Measurements from ENCODE around the gene CES5A.

GRCh38 chr16:55875273-55875672, at the start of gene CES5A:
- TF ChIP-seq CTCF (IDR thresholded peaks at IDR 0.05), result no peak
- TF ChIP-seq POLR2A (IDR thresholded peaks at IDR 0.05), result no peak

Measured in lower leg skin (tissue), 3 donors.